NT2/D1 (cell line): ENCODE results near the gene GPR39.

Experiments
- DNase-seq: peaks from one replicate; pipeline ENCODE4 v3.0.0-alpha.2; 2011; ENCODE audit warnings: low read depth, low spot score
- H3K27me3 ChIP-seq: 2 replicates; pipeline ENCODE4 v1.6.0; 2011; ENCODE audit warnings: mild to moderate bottlenecking; ENCODE audit not compliant: insufficient read length, insufficient read depth
- H3K36me3 ChIP-seq: 2 replicates; pipeline ENCODE4 v1.6.1; 2011; ENCODE audit warnings: mild to moderate bottlenecking, low read length, mixed read lengths; ENCODE audit not compliant: insufficient read depth, insufficient read length
- H3K4me1 ChIP-seq: 2 replicates; pipeline ENCODE4 v1.5.1; 2011; ENCODE audit not compliant: insufficient read depth, insufficient read length
- H3K4me3 ChIP-seq: 2 replicates; pipeline ENCODE4 v1.5.1; 2011; ENCODE audit warnings: low read depth; ENCODE audit not compliant: insufficient read length
- H3K9ac ChIP-seq: 2 replicates; pipeline ENCODE4 v1.6.0; 2011; ENCODE audit warnings: low read depth; ENCODE audit not compliant: insufficient read length
- H3K9me3 ChIP-seq: 2 replicates; pipeline ENCODE4 v1.5.1; 2011; ENCODE audit warnings: mild to moderate bottlenecking, low read length; ENCODE audit not compliant: insufficient read depth
- SUZ12 ChIP-seq: IDR thresholded peaks from 2 replicates; pipeline ENCODE4 v1.6.1; 2011; ENCODE audit not compliant: insufficient read length, insufficient read depth; ENCODE audit errors: extremely low read depth
- YY1 ChIP-seq: IDR thresholded peaks from 2 replicates; pipeline ENCODE4 v1.6.1; 2011; ENCODE audit not compliant: insufficient read length, insufficient read depth
- ZNF274 ChIP-seq: IDR thresholded peaks from 2 replicates; pipeline ENCODE4 v1.6.1; 2011; ENCODE audit warnings: mild to moderate bottlenecking, low read depth, low read length

The GPR39 gene

DNA sequence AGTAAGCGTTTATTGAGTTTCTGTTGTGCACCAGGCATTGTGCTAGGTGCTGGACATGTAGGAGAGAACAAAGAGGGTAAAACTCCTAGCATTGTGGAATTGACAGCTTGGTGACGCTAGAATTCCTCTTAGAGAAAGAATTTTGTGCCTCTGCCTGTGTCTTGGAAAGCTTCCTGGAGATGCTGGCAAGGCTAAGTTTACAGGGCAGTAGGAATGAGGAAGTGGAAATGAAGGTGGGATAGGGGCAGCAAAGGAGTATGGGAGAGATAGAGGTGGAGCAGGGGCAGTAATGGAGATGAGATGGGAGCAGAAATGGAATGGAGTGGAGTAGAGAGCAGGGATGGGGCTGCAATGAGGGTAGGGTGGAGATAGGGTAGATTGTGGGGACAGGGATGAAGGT, 29.8 kb downstream of the GPR39 start:
- Histone ChIP-seq H3K4me1 (no peaks in the 10 kb centered on the region), H3K27me3 (no peaks in the 10 kb centered on the region), H3K4me3 (no peak overlapping the region), H3K36me3 (no peaks in the 10 kb centered on the region), H3K9ac (no peak overlapping the region), H3K9me3 (no peaks in the 10 kb centered on the region)
- no peak for TF ChIP-seq ZNF274
- TF ChIP-seq SUZ12: no peak
- no peak for TF ChIP-seq YY1
- DNase-seq: no peak

DNA sequence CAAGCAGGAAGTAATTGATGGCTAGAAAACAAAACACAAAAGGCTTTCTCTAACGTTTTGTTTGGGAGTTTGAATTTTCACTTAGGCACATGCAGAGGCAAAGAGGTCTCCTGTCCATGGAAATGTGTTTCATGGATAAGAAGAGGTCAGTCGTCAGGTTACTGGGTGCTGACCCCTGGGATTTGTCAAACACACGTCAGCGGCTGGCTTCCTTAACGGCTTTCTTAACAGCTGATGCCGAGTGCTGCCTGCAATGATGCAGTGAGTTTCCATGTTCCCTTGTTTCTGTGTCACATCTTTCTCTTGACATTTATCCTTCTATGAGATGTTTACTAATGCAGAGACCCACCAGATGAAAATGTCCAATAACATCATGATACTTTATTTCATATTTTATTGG, 31.7 kb downstream of the GPR39 start:
- TF ChIP-seq YY1 (no peak), ZNF274 (no peak), SUZ12 (no peak)
- no peak for DNase-seq
- Histone ChIP-seq H3K27me3 (no peaks in the 10 kb centered on the region), H3K4me3 (no peak overlapping the region), H3K4me1 (no peaks in the 10 kb centered on the region), H3K9ac (no peak overlapping the region), H3K36me3 (no peaks in the 10 kb centered on the region), H3K9me3 (no peaks in the 10 kb centered on the region)

DNA sequence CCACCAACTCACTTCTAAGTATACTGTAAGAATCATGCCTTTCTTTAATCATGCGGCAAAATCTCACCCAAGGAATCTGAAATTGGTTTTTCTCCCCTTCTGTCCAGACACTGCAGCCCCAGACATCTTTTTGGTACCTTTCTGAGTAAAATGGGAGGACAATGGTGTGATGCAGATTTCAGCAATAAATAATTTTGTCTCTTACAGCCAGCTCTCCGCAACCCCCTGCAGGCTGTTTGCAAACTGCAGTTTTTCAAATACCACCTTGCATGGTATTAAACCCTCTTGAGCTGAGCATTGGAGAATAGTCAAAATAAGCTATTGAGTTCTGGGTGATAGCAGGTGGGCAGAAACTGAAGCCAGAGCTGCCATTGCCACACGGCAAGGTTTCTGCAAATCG, 32.2 kb downstream of the GPR39 start:
- TF ChIP-seq YY1 (no peak), SUZ12 (no peak), ZNF274 (no peak)
- H3K9me3 ChIP-seq: no peaks in the 10 kb centered on the region
- H3K27me3 ChIP-seq: no peaks in the 10 kb centered on the region
- no peaks in the 10 kb centered on the region for H3K4me1 ChIP-seq
- no peak overlapping the region for H3K4me3 ChIP-seq
- H3K36me3 ChIP-seq: no peaks in the 10 kb centered on the region
- H3K9ac ChIP-seq: no peak overlapping the region
- DNase-seq: peak; percentile 23

GRCh38 chr2:132449868-132450267, 33.3 kb downstream of the GPR39 start:
- Histone ChIP-seq H3K4me3 (no peak overlapping the region), H3K27me3 (no peaks in the 10 kb centered on the region), H3K9ac (no peak overlapping the region), H3K4me1 (no peaks in the 10 kb centered on the region), H3K9me3 (no peaks in the 10 kb centered on the region), H3K36me3 (no peaks in the 10 kb centered on the region)
- no peak for DNase-seq
- TF ChIP-seq ZNF274 (no peak), SUZ12 (no peak), YY1 (no peak)

DNA sequence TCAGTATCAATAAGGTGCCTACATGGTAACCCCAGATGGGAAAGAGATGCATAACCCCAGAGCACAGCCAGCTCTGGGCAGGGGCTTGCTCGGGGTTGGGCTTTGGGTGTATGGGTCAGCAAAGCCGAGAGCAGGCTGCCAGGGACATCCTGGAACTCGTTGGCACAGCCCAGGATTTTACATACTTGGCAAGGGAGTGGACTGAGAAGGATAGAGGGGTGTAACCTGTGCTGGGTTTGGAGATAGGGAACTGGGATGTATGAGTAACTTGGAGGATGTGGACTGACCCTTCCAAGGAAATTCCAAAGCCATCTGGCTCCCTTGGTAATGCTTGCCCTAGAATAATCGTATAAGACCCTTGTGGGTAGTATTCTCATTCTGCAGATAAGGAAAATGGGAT, 44.2 kb downstream of the GPR39 start:
- no peaks in the 10 kb centered on the region for H3K4me1 ChIP-seq
- no peak for DNase-seq
- peaks cover 37% of the 10 kb centered on the region for H3K9me3 ChIP-seq
- TF ChIP-seq SUZ12: no peak
- no peak for TF ChIP-seq YY1
- no peak for TF ChIP-seq ZNF274
- no peaks in the 10 kb centered on the region for H3K36me3 ChIP-seq
- H3K27me3 ChIP-seq: no peaks in the 10 kb centered on the region
- H3K4me3 ChIP-seq: no peak overlapping the region
- no peak overlapping the region for H3K9ac ChIP-seq

DNA sequence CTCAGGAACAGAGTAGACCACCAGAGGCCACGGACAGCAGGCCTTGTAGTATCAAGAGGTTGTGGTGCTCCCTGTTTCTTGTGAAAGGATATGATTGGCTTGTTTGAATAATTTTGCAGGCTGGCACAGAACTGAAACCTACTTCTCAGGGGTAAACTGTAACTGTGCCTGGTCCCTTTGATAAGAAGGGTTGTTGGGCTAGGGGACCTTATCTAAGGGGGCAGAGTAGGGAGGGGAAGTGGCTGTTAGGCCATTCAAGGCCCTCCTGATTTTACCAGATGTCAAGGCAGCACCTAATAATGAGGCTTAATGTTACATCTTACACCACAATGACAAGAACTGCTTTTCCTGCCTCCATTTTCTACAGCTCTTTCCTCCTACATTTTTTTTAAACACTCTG, 45.6 kb downstream of the GPR39 start:
- Histone ChIP-seq H3K27me3 (no peaks in the 10 kb centered on the region), H3K9me3 (peaks cover 52% of the 10 kb centered on the region), H3K36me3 (no peaks in the 10 kb centered on the region), H3K4me3 (no peak overlapping the region), H3K9ac (no peak overlapping the region), H3K4me1 (no peaks in the 10 kb centered on the region)
- no peak for DNase-seq
- no peak for TF ChIP-seq SUZ12
- TF ChIP-seq YY1: no peak
- no peak for TF ChIP-seq ZNF274

GRCh38 chr2:132463719-132464118, 47.1 kb downstream of the GPR39 start:
- Histone ChIP-seq H3K4me3 (no peak overlapping the region), H3K9ac (no peak overlapping the region), H3K36me3 (no peaks in the 10 kb centered on the region), H3K9me3 (peaks cover 66% of the 10 kb centered on the region), H3K27me3 (no peaks in the 10 kb centered on the region), H3K4me1 (no peaks in the 10 kb centered on the region)
- TF ChIP-seq ZNF274 (no peak), YY1 (no peak), SUZ12 (no peak)
- no peak for DNase-seq

- no peak for DNase-seq
- no peaks in the 10 kb centered on the region for H3K27me3 ChIP-seq
- TF ChIP-seq ZNF274 (no peak), SUZ12 (no peak), YY1 (no peak)
- H3K36me3 ChIP-seq: no peaks in the 10 kb centered on the region
- no peak overlapping the region for H3K4me3 ChIP-seq
- no peaks in the 10 kb centered on the region for H3K4me1 ChIP-seq
- H3K9ac ChIP-seq: no peak overlapping the region
- peaks cover 70% of the 10 kb centered on the region for H3K9me3 ChIP-seq
Observed at GRCh38 chr2:132465917-132466316, 49.3 kb downstream of the GPR39 start.
